GM12878 (cell line): ENCODE results near the gene LXN. TPM values are rescaled to one million over a fixed set of nuclear protein-coding genes. Genes with fewer than 3 reads are reported as not detected.

ENCODE experiments used
- ATAC-seq: fragments of 200-7000 bp; cut with Tn5 transposase; 3 replicates; pipeline ENCODE4 v1.9.1; 2020; ENCODE audit warnings: mild to moderate bottlenecking, moderate library complexity
- BruUV-seq: library from RNA; stranded (reverse); fragments of 400-500 nt; replicated peaks from 2 replicates; lab custom pipeline; 2021; lab: Mats Ljungman, UMichigan
- CTCF ChIA-PET: fragments of 300-600 bp; sonication (Branson Sonifier 250); formaldehyde crosslinking; extraction: SDS; loops from one replicate; lab custom pipeline; 2021; ENCODE audit warnings: inconsistent platforms; lab: Yijun Ruan, JAX
- POLR2A ChIA-PET: fragments of 350-600 bp; formaldehyde crosslinking; extraction: SDS; loops from one replicate; lab custom pipeline; 2021; ENCODE audit warnings: inconsistent platforms; lab: Charles Lee
- RAD21 ChIA-PET: fragments of 300-600 bp; sonication (Branson Sonifier 250); formaldehyde crosslinking; loops from one replicate; lab custom pipeline; 2023; ENCODE audit warnings: antibody characterized with exemption; ENCODE audit not compliant: unreplicated experiment; lab: Charles Lee
- SMC1A ChIA-PET: fragments of 300-600 bp; sonication (Branson Sonifier 250); formaldehyde crosslinking; loops from one replicate; lab custom pipeline; 2023; ENCODE audit not compliant: unreplicated experiment, uncharacterized antibody; lab: Charles Lee
- DNase-seq: peaks from one replicate; pipeline ENCODE4 v3.0.0-alpha.2; 2011; ENCODE audit warnings: low read depth, low spot score
- FAIRE-seq: peaks from 3 replicates; lab custom pipeline; 2011; peaks lifted over from hg19 to GRCh38; lab: Jason Lieb, UNC
- H2AFZ ChIP-seq: 2 replicates; pipeline ENCODE4 v1.6.0; 2011; ENCODE audit warnings: low read depth, low read length, control low read depth; ENCODE audit not compliant: control insufficient read depth
- H3K27ac ChIP-seq: 2 replicates; pipeline ENCODE4 v1.5.1; 2011; ENCODE audit warnings: control low read depth; ENCODE audit not compliant: control insufficient read depth, insufficient read depth
- H3K27me3 ChIP-seq, 2 experiments: replicated peaks in 1 of 2; 2 replicates each; pipeline versions ENCODE4 v1.6.0 to v1.6.1; 2011; ENCODE audit warnings: low read length in 1 of 2; ENCODE audit not compliant: control insufficient read depth in 2 of 2, insufficient read depth in 2 of 2
- H3K36me3 ChIP-seq, 2 experiments: 2 replicates each; pipeline ENCODE4 v1.5.1; 2011; ENCODE audit warnings: low read length in 1 of 2; ENCODE audit not compliant: control insufficient read depth in 2 of 2, insufficient read depth in 2 of 2
- H3K4me1 ChIP-seq: 2 replicates; pipeline ENCODE4 v1.6.1; 2011; ENCODE audit warnings: mild to moderate bottlenecking, low read length, moderate library complexity, mixed read lengths; ENCODE audit not compliant: control insufficient read depth, insufficient read depth
- H3K4me2 ChIP-seq: 2 replicates; pipeline ENCODE4 v1.6.0; 2011; ENCODE audit warnings: control low read depth; ENCODE audit not compliant: control insufficient read depth, insufficient read depth
- H3K4me3 ChIP-seq: fragments of 200-600 bp; sonication (generic); 2 replicates; pipeline ENCODE4 v1.5.1; 2016
- H3K79me2 ChIP-seq: 2 replicates; pipeline ENCODE4 v1.6.0; 2011; ENCODE audit warnings: low read length; ENCODE audit not compliant: control insufficient read depth, insufficient read depth
- H3K9ac ChIP-seq: 2 replicates; pipeline ENCODE4 v1.8.0; 2011; ENCODE audit warnings: low read length, control low read depth, mixed read lengths; ENCODE audit not compliant: control insufficient read depth, insufficient read depth
- H3K9me3 ChIP-seq: replicated peaks from 3 replicates; pipeline ENCODE4 v1.5.1; 2011; ENCODE audit warnings: mild to moderate bottlenecking, low read length; ENCODE audit not compliant: control insufficient read depth, insufficient read depth
- H4K20me1 ChIP-seq: 2 replicates; pipeline ENCODE4 v1.6.0; 2011; ENCODE audit not compliant: control insufficient read depth, insufficient read depth
- CHD2 ChIP-seq: IDR thresholded peaks from 2 replicates; pipeline ENCODE4 v1.6.1; 2011; ENCODE audit warnings: low read depth, low read length, improper control_type of control experiment, borderline replicate concordance
- EZH2 ChIP-seq: IDR thresholded peaks from 2 replicates; pipeline ENCODE4 v1.6.1; 2012; ENCODE audit warnings: low read depth, mild to moderate bottlenecking, control low read depth, inconsistent platforms, low read length, borderline replicate concordance; ENCODE audit not compliant: control insufficient read depth
- PML ChIP-seq: IDR thresholded peaks from 2 replicates; pipeline ENCODE4 v1.6.1; 2012; ENCODE audit warnings: low read length, inconsistent platforms
- POLR2AphosphoS2 ChIP-seq: IDR thresholded peaks from 2 replicates; pipeline ENCODE4 v1.6.1; 2011; ENCODE audit warnings: low read depth, mild to moderate bottlenecking, low read length, improper control_type of control experiment, moderate library complexity
- SREBF1 ChIP-seq: IDR thresholded peaks from 2 replicates; pipeline ENCODE4 v1.6.1; 2012; ENCODE audit warnings: mild to moderate bottlenecking, low read length
- SREBF2 ChIP-seq: IDR thresholded peaks from 2 replicates; pipeline ENCODE4 v1.6.1; 2012; ENCODE audit warnings: mild to moderate bottlenecking, low read length
- TCF7 ChIP-seq: IDR thresholded peaks from 2 replicates; pipeline ENCODE4 v1.6.1; 2014; ENCODE audit warnings: antibody characterized with exemption, borderline replicate concordance
- YY1 ChIP-seq: IDR thresholded peaks from 2 replicates; pipeline ENCODE4 v1.6.1; 2011; ENCODE audit warnings: low read depth, mild to moderate bottlenecking, low read length
- ZBTB11 ChIP-seq: fragments of 450-650 bp; formaldehyde crosslinking; IDR thresholded peaks from 2 replicates; pipeline ENCODE4 v1.5.0; 2022; ENCODE audit warnings: mild to moderate bottlenecking, missing genetic modification characterization
- WGBS: methylation state at CpG from one replicate; pipeline ENCODE4 v1.1.6; 2016; ENCODE audit warnings: low lambda C conversion rate; ENCODE audit not compliant: insufficient replicate concordance, insufficient coverage; ENCODE audit errors: missing lambda C conversion rate; 5-methylcytosine and 5-hydroxymethylcytosine counted together
- in situ Hi-C: fragments of 300-500 bp; cut with MboI; formaldehyde crosslinking; loops from 9 replicates; pipeline ENCODE4 v1.14.3; 2018; ENCODE audit warnings: mixed read lengths
- intact Hi-C: fragments of 100-400 bp; cut with micrococcal nuclease; formaldehyde crosslinking; loops from one replicate; pipeline ENCODE4 v1.14.2; 2022; ENCODE audit not compliant: unreplicated experiment
- polyA plus RNA-seq, 11 experiments: library from polyadenylated mRNA; depleted of rRNA in 4 of 11; unstranded in 6 of 11; stranded (reverse) in 5 of 11; fragments of >200 nt; fragmentation: Nextera tagmentation in 4 of 11; fragmentation: Illumina TruSeq in 1 of 11; extraction: Ambion mirVana in 4 of 11; extraction: Trizol in 1 of 11; gene quantifications; 1 replicate in 1 of 11; 2 replicates in 10 of 11; pipeline versions ENCODE4 v1.2.1 to v1.2.3, GENCODE V29; 2011 to 2016; ENCODE audit warnings: inconsistent platforms in 2 of 11, missing spikeins in 2 of 11, low read depth in 1 of 11
- total RNA-seq, 4 experiments: library from RNA; depleted of rRNA in 3 of 4; stranded (reverse); fragments of >200 nt in 3 of 4; fragmentation: Illumina TruSeq in 1 of 4; extraction: Trizol in 1 of 4; gene quantifications; 2 replicates each; pipeline versions ENCODE4 v1.2.1 to v1.2.3, GENCODE V29; 2013 to 2021
- TF ChIP-seq, protein P1 (sequence below): IDR thresholded peaks from 2 replicates; pipeline ENCODE4 v1.6.1; 2011; ENCODE audit warnings: borderline replicate concordance, low read depth, mild to moderate bottlenecking, moderate library complexity, mixed read lengths, low read length; ENCODE audit not compliant: insufficient read depth; ENCODE audit errors: extremely low read length
- TF ChIP-seq, protein P2 (sequence below): fragments of 450-650 bp; IDR thresholded peaks from 2 replicates; pipeline ENCODE4 v1.6.1; 2016; ENCODE audit warnings: mild to moderate bottlenecking

Gene LXN
- total and polyA plus RNA-seq, 10 of the 15 experiments (the other 5 are each of a cell fraction or from before 2014, with no cell fraction given): 10.7 to 45.0 (median 20.4) TPM

DNA sequence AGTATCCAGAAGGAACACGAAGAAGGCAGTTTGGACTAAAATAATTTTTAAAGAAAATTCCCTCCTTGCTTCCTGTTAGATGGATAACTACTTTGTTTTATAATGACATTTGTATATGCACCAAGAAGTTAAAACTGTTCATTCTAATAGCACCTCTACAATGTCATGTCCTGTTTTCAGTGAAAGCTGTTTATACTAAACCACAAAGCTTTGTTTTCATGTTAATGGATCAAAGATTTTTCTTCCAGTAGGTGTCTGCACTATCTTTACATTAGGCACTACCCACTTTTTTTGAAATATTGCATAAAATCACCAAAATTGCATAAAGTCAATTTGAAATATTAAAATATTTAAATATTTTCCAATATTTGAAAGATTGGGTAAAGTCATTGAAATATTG is 49.7 kb upstream of the LXN start:
- SMC1A ChIA-PET: interaction anchor here (1.0 kb wide), 1 partner anchor 9 kb away, joined by 3 read pairs; no protein-coding TSS in a partner anchor
- in situ Hi-C loops: loop anchor here (5.0 kb wide), 1 partner anchor 70 kb away; no protein-coding TSS in a partner anchor
- no peaks in the 10 kb centered on the region for H3K79me2 ChIP-seq

More for the DNA sequence above, 49.7 kb upstream of the LXN start:
- no peaks in the 10 kb centered on the region for H4K20me1 ChIP-seq
- H3K9ac ChIP-seq: no peak overlapping the region
- DNase-seq: no peak
- POLR2A ChIA-PET: interaction anchor here (0.7 kb wide), 1 partner anchor 18 kb away, joined by 4 read pairs; no protein-coding TSS in a partner anchor
- H2AFZ ChIP-seq: no peak overlapping the region
- no peak overlapping the region for H3K27ac ChIP-seq
- H3K4me1 ChIP-seq: no peaks in the 10 kb centered on the region
- no peaks in the 10 kb centered on the region; a peak in 2 of 4 replicates for H3K36me3 ChIP-seq
- TF ChIP-seq TCF7 (no peak), ZBTB11 (no peak), SREBF2 (no peak), YY1 (no peak), SREBF1 (no peak), PML (no peak), CHD2 (no peak), EZH2 (no peak), POLR2AphosphoS2 (no peak)
- TF ChIP-seq, protein P1, sequence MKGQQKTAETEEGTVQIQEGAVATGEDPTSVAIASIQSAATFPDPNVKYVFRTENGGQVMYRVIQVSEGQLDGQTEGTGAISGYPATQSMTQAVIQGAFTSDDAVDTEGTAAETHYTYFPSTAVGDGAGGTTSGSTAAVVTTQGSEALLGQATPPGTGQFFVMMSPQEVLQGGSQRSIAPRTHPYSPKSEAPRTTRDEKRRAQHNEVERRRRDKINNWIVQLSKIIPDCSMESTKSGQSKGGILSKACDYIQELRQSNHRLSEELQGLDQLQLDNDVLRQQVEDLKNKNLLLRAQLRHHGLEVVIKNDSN: no peak
- TF ChIP-seq, protein P2, sequence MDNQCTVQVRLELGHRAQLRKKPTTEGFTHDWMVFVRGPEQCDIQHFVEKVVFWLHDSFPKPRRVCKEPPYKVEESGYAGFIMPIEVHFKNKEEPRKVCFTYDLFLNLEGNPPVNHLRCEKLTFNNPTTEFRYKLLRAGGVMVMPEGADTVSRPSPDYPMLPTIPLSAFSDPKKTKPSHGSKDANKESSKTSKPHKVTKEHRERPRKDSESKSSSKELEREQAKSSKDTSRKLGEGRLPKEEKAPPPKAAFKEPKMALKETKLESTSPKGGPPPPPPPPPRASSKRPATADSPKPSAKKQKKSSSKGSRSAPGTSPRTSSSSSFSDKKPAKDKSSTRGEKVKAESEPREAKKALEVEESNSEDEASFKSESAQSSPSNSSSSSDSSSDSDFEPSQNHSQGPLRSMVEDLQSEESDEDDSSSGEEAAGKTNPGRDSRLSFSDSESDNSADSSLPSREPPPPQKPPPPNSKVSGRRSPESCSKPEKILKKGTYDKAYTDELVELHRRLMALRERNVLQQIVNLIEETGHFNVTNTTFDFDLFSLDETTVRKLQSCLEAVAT: no peak
- no TSS peak for BruUV-seq
- no peaks in the 10 kb centered on the region for H3K9me3 ChIP-seq
- no peak overlapping the region for H3K4me2 ChIP-seq
- H3K27me3 ChIP-seq: no peaks in the 10 kb centered on the region
- no peak overlapping the region for H3K4me3 ChIP-seq
- no peak for FAIRE-seq
- CTCF ChIA-PET: no interaction called here
- no peak for ATAC-seq
- 83% methylated on average over 1 of the region's 1 CpG for WGBS
- RAD21 ChIA-PET: interaction anchor here (0.7 to 1.6 kb wide), 2 partner anchors 182 to 645 kb away, joined by 3 to 4 read pairs; no protein-coding TSS in a partner anchor
- intact Hi-C loops: no loop called here
